HG02981 (cell line): ENCODE results near the gene LRP1.

Experiments
- ATAC-seq: cut with Tn5 transposase; IDR thresholded peaks from one replicate; pipeline ENCODE4 v1.9.1; 2021; ENCODE audit warnings: mild to moderate bottlenecking, moderate library complexity; ENCODE audit not compliant: unreplicated experiment

The LRP1 gene

DNA sequence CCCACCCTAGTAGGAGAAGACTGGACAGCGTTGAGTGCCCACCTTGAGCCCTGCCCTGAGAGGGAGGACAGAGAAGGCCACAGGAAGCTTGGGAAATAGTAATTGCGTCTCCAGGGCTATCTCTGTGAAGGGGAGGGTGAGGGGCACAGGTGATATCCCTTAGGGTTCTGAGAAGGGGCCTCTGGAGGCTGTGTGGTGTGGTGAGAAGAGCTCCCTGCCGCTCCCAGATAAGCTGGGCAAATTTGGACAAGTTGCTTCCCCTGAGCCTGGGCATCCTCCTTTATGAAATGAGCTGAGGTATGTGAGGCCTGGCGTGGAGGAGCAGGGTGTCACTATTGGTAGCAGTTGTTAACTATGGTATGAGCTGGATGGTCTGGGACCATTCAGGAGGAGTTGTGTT lies 42.6 kb downstream of the LRP1 start:
- no peak for ATAC-seq

DNA sequence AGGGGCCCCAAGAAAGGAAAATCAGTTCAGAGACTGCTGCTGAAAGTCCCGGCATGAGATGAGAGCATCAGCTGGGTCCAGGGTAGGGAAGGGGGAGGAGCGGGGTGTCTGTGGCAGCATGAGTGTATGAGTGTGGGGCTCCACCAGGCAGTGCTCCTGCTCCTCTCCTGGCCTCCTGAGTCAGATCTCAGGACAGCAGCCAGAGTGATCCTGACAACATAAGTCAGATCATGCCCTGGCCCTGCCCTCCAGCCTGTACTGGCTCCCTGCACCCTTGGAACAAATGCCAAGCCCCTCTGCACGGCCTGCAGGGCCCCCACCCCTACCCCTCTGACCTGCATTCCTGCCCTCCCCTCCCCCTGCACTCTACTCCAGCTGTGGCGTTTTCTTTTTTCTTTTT lies 43.4 kb downstream of the LRP1 start:
- no peak for ATAC-seq

DNA sequence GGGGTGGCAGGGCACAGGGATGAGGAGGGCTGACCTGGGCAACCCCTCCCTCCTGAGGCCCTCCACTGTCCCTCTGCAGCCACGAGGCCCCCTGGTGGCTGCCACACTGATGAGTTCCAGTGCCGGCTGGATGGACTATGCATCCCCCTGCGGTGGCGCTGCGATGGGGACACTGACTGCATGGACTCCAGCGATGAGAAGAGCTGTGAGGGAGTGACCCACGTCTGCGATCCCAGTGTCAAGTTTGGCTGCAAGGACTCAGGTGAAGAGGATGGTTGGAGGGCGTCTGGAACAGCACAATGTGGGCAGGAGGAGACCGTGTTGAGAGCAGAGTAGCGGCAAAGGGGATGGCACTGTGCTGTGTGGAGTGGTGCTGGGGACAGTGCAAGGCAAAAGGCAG lies 44.8 kb downstream of the LRP1 start:
- ATAC-seq = no peak

DNA sequence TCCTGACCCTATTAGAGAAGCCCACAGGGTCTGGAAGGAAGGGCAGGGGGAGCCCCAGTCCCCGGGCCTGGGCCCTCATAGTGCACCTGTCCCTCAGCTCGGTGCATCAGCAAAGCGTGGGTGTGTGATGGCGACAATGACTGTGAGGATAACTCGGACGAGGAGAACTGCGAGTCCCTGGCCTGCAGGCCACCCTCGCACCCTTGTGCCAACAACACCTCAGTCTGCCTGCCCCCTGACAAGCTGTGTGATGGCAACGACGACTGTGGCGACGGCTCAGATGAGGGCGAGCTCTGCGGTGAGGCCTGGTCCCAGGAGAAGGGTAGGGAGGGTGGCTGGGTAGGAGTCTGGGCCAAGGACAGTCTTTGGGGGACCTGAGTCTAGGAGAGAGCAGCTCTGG lies 45.4 kb downstream of the LRP1 start:
- ATAC-seq = no peak

DNA sequence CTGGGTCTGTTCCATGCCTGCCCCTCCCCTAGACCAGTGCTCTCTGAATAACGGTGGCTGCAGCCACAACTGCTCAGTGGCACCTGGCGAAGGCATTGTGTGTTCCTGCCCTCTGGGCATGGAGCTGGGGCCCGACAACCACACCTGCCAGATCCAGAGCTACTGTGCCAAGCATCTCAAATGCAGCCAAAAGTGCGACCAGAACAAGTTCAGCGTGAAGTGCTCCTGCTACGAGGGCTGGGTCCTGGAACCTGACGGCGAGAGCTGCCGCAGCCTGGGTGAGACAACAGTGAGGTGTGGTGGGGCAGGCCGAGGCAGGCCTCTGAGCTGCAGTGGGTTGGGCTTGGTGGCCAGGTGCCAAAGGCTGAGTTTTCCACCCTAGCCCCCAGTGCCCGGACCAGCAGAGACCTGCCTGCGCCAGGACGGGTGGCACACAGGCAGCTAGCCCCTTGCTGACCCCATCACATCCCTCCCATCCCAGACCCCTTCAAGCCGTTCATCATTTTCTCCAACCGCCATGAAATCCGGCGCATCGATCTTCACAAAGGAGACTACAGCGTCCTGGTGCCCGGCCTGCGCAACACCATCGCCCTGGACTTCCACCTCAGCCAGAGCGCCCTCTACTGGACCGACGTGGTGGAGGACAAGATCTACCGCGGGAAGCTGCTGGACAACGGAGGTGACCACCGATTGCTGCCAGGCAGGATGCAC lies 47.3 kb downstream of the LRP1 start:
- ATAC-seq = no peak

DNA sequence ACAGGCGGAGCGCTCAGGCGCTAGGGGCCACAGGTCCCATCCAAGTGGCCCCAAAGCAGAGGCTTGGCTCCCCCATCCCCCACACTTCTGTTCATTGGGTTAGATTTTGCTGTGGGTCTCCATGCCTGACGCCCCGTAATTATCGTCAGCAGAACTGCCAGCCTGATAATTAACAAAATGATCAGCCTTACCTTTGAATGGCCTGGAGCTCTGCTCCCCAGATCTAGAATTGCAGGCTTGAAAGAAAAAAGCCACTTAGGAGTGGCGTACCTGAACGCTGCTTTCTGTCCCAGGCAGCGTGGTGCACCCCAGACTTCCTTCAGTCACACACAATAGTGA lies 47.8 kb downstream of the LRP1 start:
- ATAC-seq = no peak

DNA sequence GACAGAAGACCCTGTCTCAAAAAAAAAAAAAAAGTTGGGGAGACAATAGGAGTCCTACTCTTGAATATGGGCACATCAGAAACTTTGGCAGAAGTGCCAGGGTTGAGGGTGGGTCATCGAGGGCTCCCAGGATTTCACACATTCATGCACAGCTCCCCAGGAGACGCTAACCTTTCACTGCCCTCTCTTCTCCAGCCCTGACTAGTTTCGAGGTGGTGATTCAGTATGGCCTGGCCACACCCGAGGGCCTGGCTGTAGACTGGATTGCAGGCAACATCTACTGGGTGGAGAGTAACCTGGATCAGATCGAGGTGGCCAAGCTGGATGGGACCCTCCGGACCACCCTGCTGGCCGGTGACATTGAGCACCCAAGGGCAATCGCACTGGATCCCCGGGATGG lies 48.6 kb downstream of the LRP1 start:
- no peak for ATAC-seq

DNA sequence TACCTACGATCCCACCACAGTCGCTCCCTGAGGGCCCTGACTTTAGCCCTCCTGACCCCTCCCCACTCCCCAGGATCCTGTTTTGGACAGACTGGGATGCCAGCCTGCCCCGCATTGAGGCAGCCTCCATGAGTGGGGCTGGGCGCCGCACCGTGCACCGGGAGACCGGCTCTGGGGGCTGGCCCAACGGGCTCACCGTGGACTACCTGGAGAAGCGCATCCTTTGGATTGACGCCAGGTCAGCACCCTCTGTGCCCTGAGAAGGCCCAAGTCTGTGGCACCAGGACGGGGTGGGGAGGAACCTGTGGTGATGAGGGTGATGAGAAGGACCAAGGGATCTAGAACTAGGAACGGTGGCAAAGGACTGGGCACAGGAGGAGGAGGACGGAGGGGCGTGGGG lies 49.1 kb downstream of the LRP1 start:
- no peak for ATAC-seq

DNA sequence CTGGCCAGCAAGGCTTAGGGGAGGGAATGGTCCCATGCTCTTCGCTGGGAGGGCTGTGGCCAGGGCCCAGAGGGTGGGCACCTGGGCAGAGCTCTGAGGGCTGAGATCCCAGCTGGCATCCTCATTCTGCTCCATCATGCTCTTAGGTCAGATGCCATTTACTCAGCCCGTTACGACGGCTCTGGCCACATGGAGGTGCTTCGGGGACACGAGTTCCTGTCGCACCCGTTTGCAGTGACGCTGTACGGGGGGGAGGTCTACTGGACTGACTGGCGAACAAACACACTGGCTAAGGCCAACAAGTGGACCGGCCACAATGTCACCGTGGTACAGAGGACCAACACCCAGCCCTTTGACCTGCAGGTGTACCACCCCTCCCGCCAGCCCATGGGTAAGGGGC lies 49.9 kb downstream of the LRP1 start:
- ATAC-seq = no peak

DNA sequence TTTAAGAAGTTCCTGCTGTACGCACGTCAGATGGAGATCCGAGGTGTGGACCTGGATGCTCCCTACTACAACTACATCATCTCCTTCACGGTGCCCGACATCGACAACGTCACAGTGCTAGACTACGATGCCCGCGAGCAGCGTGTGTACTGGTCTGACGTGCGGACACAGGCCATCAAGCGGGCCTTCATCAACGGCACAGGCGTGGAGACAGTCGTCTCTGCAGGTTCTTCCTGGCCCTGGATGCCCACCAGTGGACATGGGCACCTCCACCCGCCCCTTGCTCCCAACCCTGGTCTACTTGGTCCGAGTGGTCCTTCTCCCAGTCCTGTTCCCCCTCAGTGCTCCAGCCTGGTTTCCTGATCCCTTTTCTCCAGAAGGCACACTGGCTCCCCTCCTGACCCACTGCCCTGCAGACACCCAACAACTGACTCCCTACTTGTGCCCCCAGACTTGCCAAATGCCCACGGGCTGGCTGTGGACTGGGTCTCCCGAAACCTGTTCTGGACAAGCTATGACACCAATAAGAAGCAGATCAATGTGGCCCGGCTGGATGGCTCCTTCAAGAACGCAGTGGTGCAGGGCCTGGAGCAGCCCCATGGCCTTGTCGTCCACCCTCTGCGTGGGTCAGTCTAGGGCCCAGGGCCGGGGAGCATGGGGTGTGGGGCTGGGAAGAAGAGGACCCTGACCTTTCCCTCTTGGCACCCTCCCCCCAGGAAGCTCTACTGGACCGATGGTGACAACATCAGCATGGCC lies 51.2 kb downstream of the LRP1 start:
- no peak for ATAC-seq

DNA sequence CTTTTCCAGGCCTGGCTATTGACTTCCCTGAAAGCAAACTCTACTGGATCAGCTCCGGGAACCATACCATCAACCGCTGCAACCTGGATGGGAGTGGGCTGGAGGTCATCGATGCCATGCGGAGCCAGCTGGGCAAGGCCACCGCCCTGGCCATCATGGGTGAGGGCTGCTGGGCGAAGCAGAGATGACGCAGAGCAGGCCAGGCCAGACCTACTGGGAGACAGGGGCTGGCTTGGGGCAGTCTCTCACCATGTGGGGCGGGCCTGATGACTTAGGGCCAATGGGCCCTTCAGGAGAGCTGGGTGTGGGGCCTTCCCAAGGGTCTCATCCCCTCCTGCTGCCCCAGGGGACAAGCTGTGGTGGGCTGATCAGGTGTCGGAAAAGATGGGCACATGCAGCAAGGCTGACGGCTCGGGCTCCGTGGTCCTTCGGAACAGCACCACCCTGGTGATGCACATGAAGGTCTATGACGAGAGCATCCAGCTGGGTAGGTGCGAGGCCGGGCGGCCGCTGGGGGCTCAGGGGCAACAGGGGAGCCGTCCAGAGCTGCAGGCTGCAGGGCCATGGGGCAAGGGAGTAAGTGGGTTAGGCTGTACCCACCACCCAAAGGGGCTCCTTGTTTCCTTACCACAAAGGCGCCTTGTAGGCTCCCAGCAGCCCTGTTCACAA lies 52.2 kb downstream of the LRP1 start:
- ATAC-seq = no peak

DNA sequence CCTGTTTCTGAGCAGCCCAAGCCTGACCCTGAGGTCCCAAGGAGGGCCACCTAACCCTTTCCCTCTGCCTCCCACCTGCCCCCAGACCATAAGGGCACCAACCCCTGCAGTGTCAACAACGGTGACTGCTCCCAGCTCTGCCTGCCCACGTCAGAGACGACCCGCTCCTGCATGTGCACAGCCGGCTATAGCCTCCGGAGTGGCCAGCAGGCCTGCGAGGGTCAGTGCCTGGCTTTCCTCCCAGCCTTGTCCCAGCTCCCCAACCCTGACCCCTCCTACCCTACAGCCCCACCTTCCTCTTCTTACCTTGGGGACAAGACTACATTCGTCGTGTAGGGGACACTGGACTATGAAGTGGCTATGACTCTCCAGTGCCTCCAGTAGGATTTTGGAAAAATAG lies 52.8 kb downstream of the LRP1 start:
- no peak for ATAC-seq

DNA sequence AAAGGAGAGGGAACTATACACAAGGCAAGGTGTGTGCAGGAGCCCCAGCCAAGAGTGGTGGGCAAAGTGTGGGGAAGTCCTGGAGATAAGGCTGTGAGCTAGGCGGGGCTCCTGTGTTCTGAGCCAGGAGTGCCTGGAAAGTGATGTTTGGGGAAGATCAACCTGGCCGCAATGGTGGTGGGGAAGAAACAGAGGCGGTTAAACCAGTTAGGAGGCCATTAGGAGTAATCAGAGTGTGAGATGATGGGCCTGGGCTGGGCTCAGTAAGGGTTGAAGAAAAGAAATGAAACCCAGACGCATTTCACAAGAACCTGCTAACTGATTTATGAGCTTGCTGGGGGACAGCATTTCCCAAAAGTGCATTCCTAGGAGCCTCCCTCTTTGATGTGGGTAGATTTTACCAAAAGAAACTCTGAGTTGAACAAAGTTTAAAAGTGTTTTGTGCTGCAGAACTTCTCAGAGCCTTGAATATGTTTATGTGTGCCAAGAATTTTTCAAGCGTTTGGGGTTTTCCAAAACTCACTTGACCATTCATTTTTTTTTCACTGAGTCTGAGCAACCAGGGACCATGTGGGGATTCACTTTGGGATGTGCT lies 53.4 kb downstream of the LRP1 start:
- ATAC-seq = no peak

DNA sequence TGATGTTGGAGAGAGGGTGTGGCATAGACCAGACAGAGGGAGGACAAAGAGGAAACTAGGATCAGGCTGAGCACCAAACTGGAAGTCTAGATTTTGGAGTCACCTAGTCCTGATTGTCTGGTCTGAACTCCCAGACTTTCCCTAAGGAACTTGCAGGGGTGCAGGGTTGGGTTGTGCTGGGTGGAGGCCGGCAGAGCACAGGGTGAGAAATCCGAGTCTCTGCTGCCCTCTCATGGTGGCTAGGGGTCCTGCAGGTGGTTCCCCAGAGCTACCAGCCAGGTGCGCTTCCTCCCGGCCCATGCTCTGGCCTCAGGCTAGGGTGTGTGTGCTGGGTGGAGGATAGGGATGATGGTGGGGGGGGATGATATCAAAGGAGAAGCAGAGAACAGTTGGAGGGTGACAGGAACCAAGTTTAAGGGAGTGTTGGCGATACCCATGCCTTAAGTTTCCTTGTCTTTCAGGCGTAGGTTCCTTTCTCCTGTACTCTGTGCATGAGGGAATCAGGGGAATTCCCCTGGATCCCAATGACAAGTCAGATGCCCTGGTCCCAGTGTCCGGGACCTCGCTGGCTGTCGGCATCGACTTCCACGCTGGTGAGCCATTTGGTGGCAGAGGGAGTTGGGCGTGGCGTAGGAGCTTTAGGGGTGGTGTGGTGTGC lies 54.8 kb downstream of the LRP1 start:
- ATAC-seq = peak; percentile 85

DNA sequence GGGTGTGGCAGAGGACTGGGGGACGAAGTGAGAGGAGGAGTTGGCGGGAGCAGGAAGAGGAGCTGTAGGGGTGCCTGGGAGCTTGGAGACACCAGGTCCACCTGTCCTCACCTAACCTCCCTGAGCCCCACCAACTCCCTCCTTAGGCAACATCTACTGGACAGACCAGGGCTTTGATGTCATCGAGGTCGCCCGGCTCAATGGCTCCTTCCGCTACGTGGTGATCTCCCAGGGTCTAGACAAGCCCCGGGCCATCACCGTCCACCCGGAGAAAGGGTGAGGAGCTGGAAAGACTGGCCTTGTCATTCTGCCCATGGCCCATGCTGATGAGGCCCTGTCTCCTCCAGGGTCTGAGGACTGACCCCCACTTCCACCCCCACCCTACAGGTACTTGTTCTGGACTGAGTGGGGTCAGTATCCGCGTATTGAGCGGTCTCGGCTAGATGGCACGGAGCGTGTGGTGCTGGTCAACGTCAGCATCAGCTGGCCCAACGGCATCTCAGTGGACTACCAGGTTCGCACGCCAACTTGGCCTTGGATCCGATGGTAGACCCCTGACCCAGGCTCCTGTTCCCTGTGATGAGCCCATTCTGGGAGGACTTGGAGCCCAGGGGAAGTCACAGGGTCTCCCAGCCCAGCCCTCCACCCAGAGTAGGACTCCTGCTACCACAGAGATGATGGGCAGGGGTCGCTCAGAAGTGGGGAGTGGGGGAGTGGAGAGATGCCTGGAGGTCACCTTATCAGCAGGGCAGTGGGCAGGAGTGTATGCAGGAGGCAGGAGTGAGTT lies 55.8 kb downstream of the LRP1 start:
- no peak for ATAC-seq

DNA sequence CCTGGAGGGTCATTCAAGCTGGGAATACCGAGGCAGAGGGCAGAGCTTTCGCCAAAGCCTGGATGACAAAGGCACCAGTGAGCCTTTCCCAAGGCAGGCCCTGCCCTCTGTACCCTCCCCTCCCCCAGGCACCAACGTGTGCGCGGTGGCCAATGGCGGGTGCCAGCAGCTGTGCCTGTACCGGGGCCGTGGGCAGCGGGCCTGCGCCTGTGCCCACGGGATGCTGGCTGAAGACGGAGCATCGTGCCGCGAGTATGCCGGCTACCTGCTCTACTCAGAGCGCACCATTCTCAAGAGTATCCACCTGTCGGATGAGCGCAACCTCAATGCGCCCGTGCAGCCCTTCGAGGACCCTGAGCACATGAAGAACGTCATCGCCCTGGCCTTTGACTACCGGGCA lies 57.1 kb downstream of the LRP1 start:
- no peak for ATAC-seq

DNA sequence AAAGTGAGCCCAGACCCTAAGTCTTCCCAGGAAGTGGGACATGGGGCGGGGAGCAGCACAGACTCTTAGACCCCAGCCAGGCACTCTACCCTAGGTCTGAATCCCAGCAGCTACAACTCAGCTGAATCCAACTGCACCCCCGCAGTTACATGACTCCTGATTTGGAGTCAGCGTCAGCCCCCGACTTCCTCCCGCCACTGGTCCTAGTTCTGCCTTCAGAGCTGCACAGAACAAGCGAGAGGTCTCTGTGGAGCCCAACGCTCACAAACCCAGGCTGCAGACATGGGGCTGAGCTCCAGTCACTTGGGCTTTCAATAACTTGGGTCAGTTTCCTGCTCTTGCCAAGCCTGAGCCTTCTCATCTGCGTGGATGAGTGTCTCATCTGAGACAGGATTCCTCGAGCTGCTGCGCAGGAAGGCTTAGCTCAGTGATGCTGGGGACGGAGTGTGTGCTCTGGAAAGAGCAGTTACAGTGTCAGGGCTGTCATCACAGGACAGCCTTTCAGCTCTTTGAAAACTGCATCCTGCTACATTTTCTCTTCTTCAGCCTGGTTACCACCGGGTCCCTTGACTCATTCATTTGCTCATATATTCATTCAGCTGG lies 57.7 kb downstream of the LRP1 start:
- ATAC-seq = no peak

DNA sequence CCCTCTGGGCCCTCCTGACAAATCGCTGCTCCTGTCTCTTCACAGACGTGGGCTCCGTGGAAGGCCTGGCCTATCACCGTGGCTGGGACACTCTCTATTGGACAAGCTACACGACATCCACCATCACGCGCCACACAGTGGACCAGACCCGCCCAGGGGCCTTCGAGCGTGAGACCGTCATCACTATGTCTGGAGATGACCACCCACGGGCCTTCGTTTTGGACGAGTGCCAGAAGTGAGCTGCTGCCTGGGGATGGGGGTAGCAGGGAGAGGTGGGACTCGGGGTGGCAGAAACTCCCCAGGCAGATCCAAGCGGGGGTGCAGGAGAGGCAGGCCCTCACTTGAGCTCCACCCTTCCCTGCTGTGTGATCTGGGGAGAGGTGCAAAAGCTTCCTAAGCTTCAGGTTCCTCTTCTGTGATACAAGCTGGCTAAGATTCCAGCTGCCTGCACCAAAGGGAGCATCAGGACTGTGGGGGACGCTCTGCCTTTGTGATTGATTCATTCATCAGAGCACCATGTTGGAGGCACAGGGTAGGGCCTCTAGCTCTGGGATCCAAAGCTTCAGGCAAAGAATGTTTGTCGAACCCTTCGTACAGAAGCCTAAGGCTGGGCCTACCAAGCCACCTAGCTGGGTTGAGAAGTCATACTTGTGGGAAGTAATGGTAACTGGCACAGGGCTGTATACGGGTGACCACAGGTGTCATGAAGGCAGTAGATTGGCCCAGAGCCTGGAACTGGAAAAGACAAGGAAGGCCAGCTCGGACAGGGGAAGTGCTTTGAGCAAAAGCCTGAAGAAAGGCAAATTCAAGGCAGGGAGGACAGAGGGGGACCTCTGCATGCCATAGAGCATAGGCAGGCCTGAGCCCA lies 59.2 kb downstream of the LRP1 start:
- ATAC-seq = no peak

DNA sequence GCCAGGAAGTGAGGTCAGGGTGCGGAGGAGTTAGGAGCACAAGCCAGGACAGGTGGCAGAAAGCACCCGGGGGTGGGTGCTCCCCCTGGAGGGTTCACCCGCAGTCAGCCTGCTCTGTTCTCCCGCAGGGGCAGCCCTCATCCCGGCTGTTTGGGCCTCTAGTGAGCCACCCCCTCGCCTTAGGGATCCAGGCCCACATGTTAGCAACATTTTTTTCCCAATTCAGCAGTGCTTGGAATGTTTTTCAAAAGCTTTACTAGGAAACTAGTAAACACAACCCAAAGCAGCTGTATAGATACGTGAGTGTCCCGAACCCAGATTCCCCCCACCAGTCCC lies 59.8 kb downstream of the LRP1 start:
- no peak for ATAC-seq
